ENCODE data around the gene ICA1L. TPM values are rescaled to one million over a fixed set of nuclear protein-coding genes. Genes with fewer than 3 reads are reported as not detected.

ICA1L gene
- total RNA-seq, 1 experiment from 2014 or later, result not detected

- Histone ChIP-seq H3K27me3 (ENCODE audit: insufficient read depth, low read depth) (no peaks in the 10 kb centered on the region), H3F3A (ENCODE audit: insufficient read depth, low read depth) (no peaks in the 10 kb centered on the region), H3K36me3 (ENCODE audit: low read depth) (no peaks in the 10 kb centered on the region), H3K27ac (peak overlapping the region; percentile 39), H3K79me2 (ENCODE audit: low read depth) (no peaks in the 10 kb centered on the region), H3K4me2 (no peak overlapping the region), H3K4me3 (no peak overlapping the region), H3K4me1 (replicated peaks; ENCODE audit: insufficient read depth) (no peaks in the 10 kb centered on the region), H4K20me1 (ENCODE audit: insufficient read depth) (no peaks in the 10 kb centered on the region), H2AFZ (no peak overlapping the region), H3K9me3 (ENCODE audit: insufficient read depth, low read depth) (no peaks in the 10 kb centered on the region), H3K9me2 (ENCODE audit: insufficient read depth) (no peaks in the 10 kb centered on the region)
- intact Hi-C loops (cut with micrococcal nuclease; ENCODE audit: unreplicated experiment), result no loop called here
- ChIA-PET POLR2A (ENCODE audit: unreplicated experiment) (no interaction called here), CTCF (no interaction called here)
- TF ChIP-seq EZH2 (IDR thresholded peaks at IDR 0.05; ENCODE audit: low read depth) (no peak), CTCF (conservative IDR thresholded peaks at IDR 0.05) (no peak)
- DNase-seq, result no peak
- BruUV-seq (replicated peaks), result no TSS peak
Measured at GRCh38 chr2:202750763-202751427, 120.7 kb downstream of the ICA1L start.

GRCh38 chr2:202749477-202749876 is 122.1 kb downstream of the ICA1L start:
- Histone ChIP-seq H3K4me3 (no peak overlapping the region), H3F3A (ENCODE audit: insufficient read depth, low read depth) (no peaks in the 10 kb centered on the region), H3K4me1 (replicated peaks; ENCODE audit: insufficient read depth) (no peaks in the 10 kb centered on the region), H2AFZ (no peak overlapping the region), H3K79me2 (ENCODE audit: low read depth) (no peaks in the 10 kb centered on the region), H3K4me2 (no peak overlapping the region), H3K9me2 (ENCODE audit: insufficient read depth) (no peaks in the 10 kb centered on the region), H3K9me3 (ENCODE audit: insufficient read depth, low read depth) (no peaks in the 10 kb centered on the region), H3K27me3 (ENCODE audit: insufficient read depth, low read depth) (no peaks in the 10 kb centered on the region), H4K20me1 (ENCODE audit: insufficient read depth) (no peaks in the 10 kb centered on the region), H3K27ac (no peak overlapping the region), H3K36me3 (ENCODE audit: low read depth) (no peaks in the 10 kb centered on the region)
- TF ChIP-seq CTCF (conservative IDR thresholded peaks at IDR 0.05), result no peak
- TF ChIP-seq EZH2 (IDR thresholded peaks at IDR 0.05; ENCODE audit: low read depth), result no peak
- ChIA-PET POLR2A (ENCODE audit: unreplicated experiment) (no interaction called here), CTCF (no interaction called here)
- no TSS peak for BruUV-seq (replicated peaks)
- intact Hi-C loops (cut with micrococcal nuclease; ENCODE audit: unreplicated experiment), result no loop called here
- DNase-seq, result no peak

- Histone ChIP-seq H3K9me2 (ENCODE audit: insufficient read depth) (no peaks in the 10 kb centered on the region), H3K4me1 (replicated peaks; ENCODE audit: insufficient read depth) (no peaks in the 10 kb centered on the region), H3K4me3 (no peak overlapping the region), H2AFZ (no peak overlapping the region), H3K79me2 (ENCODE audit: low read depth) (no peaks in the 10 kb centered on the region), H3K4me2 (no peak overlapping the region), H3K9me3 (ENCODE audit: insufficient read depth, low read depth) (no peaks in the 10 kb centered on the region), H3F3A (ENCODE audit: insufficient read depth, low read depth) (no peaks in the 10 kb centered on the region), H3K36me3 (ENCODE audit: low read depth) (no peaks in the 10 kb centered on the region), H3K27ac (no peak overlapping the region), H3K27me3 (ENCODE audit: insufficient read depth, low read depth) (no peaks in the 10 kb centered on the region), H4K20me1 (ENCODE audit: insufficient read depth) (no peaks in the 10 kb centered on the region)
- intact Hi-C loops (cut with micrococcal nuclease; ENCODE audit: unreplicated experiment), result no loop called here
- CTCF ChIA-PET, result no interaction called here
- POLR2A ChIA-PET (ENCODE audit: unreplicated experiment), result no interaction called here
- no peak for DNase-seq
- TF ChIP-seq CTCF (conservative IDR thresholded peaks at IDR 0.05), result no peak
- TF ChIP-seq EZH2 (IDR thresholded peaks at IDR 0.05; ENCODE audit: low read depth), result no peak
- no TSS peak for BruUV-seq (replicated peaks)
Measured at GRCh38 chr2:202743613-202744012, 128.0 kb downstream of the ICA1L start.

Data from PC-9 (cell line).